Left ventricle myocardium inferior (tissue), 1 donor: ENCODE data around the gene MRAP. TPM values are rescaled to one million over a fixed set of nuclear protein-coding genes. Genes with fewer than 3 reads are reported as not detected.

Experiments used
- DNase-seq: peaks from one replicate; pipeline ENCODE4 v3.0.0-alpha.2; 2020
- H3K27ac ChIP-seq: fragments of 200-600 bp; replicated peaks from 2 replicates; pipeline ENCODE4 v1.8.0; 2021
- H3K27me3 ChIP-seq: fragments of 200-600 bp; 2 replicates; pipeline ENCODE4 v1.8.0; 2021; ENCODE audit warnings: low read depth
- H3K36me3 ChIP-seq: fragments of 200-600 bp; 2 replicates; pipeline ENCODE4 v1.8.0; 2021
- H3K4me1 ChIP-seq: fragments of 200-600 bp; 2 replicates; pipeline ENCODE4 v1.8.0; 2021
- H3K4me3 ChIP-seq: fragments of 200-600 bp; 2 replicates; pipeline ENCODE4 v1.8.0; 2021; ENCODE audit warnings: mild to moderate bottlenecking, moderate library complexity
- H3K9me3 ChIP-seq: fragments of 200-600 bp; replicated peaks from 2 replicates; pipeline ENCODE4 v1.8.0; 2021
- CTCF ChIP-seq: fragments of 200-600 bp; IDR thresholded peaks from 2 replicates; pipeline ENCODE4 v1.8.0; 2021; ENCODE audit warnings: antibody characterized with exemption, mild to moderate bottlenecking, borderline replicate concordance
- intact Hi-C: fragments of 100-400 bp; cut with micrococcal nuclease; formaldehyde crosslinking; loops from one replicate; pipeline ENCODE4 v1.11.0; 2022
- total RNA-seq: library from RNA; stranded (reverse); fragmentation: NEBNext Ultra II Directional; extraction: Animal tissue kit (Norgen Biotek cat#: 25700); gene quantifications from one replicate; pipeline ENCODE4 v1.2.1, GENCODE V29; 2021
- donor health status: DM: no; HTN: yes; CAD: no; lungs with severe emphysema.

Gene MRAP
- total RNA-seq, 1 donor from 2014 or later, result not detected

- intact Hi-C loops, result no loop called here
- no peak for DNase-seq
- peaks cover 98% of the 10 kb centered on the region for H3K36me3 ChIP-seq
Measured at GRCh38 chr21:32350211-32350980, 51.7 kb downstream of the MRAP start.

DNA sequence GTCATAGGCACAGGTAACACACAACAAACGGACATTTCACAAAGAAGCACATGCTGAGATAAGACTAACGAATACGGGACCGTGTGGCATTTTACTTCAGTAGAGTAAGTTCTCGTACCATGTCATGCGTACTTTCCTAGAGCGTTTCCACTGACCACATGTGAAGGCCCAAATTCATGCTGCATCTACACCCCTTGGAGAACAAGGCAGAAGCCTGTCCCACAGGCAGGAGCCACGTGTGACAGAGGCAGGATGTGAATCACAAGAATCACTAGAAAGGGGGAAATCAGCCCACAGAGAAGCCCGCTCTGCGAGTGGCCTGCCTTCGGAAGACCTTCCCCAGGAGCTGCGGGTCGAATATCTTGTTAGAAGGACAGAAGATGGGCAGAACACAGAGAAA, 52.3 kb downstream of the MRAP start:
- DNase-seq, result no peak
- H3K4me1 ChIP-seq, result peaks cover 10% of the 10 kb centered on the region
- peaks cover 98% of the 10 kb centered on the region for H3K36me3 ChIP-seq
- no peak overlapping the region for H3K4me3 ChIP-seq
- intact Hi-C loops, result no loop called here
- no peaks in the 10 kb centered on the region for H3K27me3 ChIP-seq
- H3K27ac ChIP-seq, result no peak overlapping the region
- TF ChIP-seq CTCF, result no peak
- H3K9me3 ChIP-seq, result no peaks in the 10 kb centered on the region

More at GRCh38 chr21:32350211-32350980, 51.7 kb downstream of the MRAP start:
- Histone ChIP-seq H3K4me1 (peaks cover 5% of the 10 kb centered on the region), H3K27me3 (no peaks in the 10 kb centered on the region), H3K4me3 (no peak overlapping the region), H3K9me3 (no peaks in the 10 kb centered on the region), H3K27ac (no peak overlapping the region)
- TF ChIP-seq CTCF, result no peak

DNA sequence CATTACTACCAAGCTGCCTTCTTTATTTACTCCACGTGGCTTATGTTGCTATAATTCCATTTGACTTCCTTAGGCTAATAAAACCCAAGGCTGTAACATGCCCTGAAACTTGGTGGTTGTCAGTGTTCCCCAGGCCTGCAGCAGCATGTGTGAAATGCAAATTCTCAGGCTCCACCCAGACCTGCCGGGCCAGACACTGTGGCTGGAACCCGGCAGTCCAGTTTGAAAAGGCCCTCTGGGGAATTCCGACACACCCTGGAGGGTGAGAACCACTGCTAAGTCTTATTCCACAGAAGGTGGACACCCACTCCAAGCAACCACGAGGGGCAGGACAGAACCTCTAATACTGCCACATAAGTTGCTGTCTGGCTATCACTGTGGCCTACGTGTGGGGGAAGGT, 52.8 kb downstream of the MRAP start:
- no peak for TF ChIP-seq CTCF
- H3K4me1 ChIP-seq, result peaks cover 14% of the 10 kb centered on the region
- intact Hi-C loops, result no loop called here
- H3K27me3 ChIP-seq, result no peaks in the 10 kb centered on the region
- H3K27ac ChIP-seq, result no peak overlapping the region
- no peak for DNase-seq
- H3K4me3 ChIP-seq, result no peak overlapping the region
- peaks cover 98% of the 10 kb centered on the region for H3K36me3 ChIP-seq
- H3K9me3 ChIP-seq, result no peaks in the 10 kb centered on the region

DNA sequence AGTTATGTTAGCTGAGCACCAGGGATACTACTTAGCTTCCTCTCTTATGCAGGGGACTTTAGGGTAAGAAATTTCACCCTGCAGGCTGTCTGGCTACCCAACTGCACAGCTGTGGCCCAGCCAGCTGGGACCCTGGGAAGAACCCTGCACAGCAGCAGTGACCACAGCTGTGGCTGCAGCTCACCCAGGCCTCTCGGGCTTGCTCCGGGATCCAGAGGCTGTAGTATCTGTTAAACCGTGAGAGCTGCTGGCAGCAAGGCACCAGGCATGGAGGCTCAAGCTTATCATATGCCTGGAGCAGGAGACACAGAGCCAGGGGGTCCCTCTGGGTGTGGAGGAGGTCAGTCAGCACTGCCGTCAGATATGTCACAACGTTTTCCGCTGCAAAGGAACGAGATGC, 53.9 kb downstream of the MRAP start:
- Histone ChIP-seq H3K9me3 (no peaks in the 10 kb centered on the region), H3K4me1 (peaks cover 25% of the 10 kb centered on the region), H3K4me3 (no peak overlapping the region), H3K36me3 (peaks cover 98% of the 10 kb centered on the region), H3K27ac (peak overlapping the region; percentile 44), H3K27me3 (no peaks in the 10 kb centered on the region)
- no peak for DNase-seq
- TF ChIP-seq CTCF, result no peak
- intact Hi-C loops, result no loop called here

GRCh38 chr21:32353002-32353711, 54.5 kb downstream of the MRAP start:
- intact Hi-C loops, result no loop called here
- Histone ChIP-seq H3K9me3 (no peaks in the 10 kb centered on the region), H3K4me1 (peaks cover 32% of the 10 kb centered on the region), H3K27ac (peak overlapping the region; percentile 79), H3K27me3 (no peaks in the 10 kb centered on the region), H3K36me3 (peaks cover 98% of the 10 kb centered on the region), H3K4me3 (no peak overlapping the region)
- no peak for TF ChIP-seq CTCF
- DNase-seq, result no peak
